Right lobe of liver (tissue), 4 donors: ENCODE measurements around the gene EHBP1L1.

Source experiments
- POLR2A ChIP-seq: fragments of 450-650 bp; IDR thresholded peaks from one replicate; pipeline ENCODE4 v1.6.1; 2017; ENCODE audit warnings: antibody characterized with exemption, mild to moderate bottlenecking
- TF ChIP-seq, protein P1 (sequence below), 4 donors: fragments of 200-600 bp in 3 of 4; fragments of 450-650 bp in 1 of 4; IDR thresholded peaks; one replicate each; pipeline versions ENCODE4 v1.5.1 to v1.8.0; 2016 to 2022; ENCODE audit warnings: antibody characterized with exemption in 4 of 4, mild to moderate bottlenecking in 2 of 4
- donor health status: DM: no; HTN: no; CAD: no.
- donor health status: DM: no; HTN: no; CAD: no.
- donor health status: DM: no; HTN: yes; CAD: no.

GRCh38 chr11:65611028-65611757, 35.3 kb downstream of the EHBP1L1 start:
- TF ChIP-seq POLR2A, result no peak
- TF ChIP-seq, protein P1, sequence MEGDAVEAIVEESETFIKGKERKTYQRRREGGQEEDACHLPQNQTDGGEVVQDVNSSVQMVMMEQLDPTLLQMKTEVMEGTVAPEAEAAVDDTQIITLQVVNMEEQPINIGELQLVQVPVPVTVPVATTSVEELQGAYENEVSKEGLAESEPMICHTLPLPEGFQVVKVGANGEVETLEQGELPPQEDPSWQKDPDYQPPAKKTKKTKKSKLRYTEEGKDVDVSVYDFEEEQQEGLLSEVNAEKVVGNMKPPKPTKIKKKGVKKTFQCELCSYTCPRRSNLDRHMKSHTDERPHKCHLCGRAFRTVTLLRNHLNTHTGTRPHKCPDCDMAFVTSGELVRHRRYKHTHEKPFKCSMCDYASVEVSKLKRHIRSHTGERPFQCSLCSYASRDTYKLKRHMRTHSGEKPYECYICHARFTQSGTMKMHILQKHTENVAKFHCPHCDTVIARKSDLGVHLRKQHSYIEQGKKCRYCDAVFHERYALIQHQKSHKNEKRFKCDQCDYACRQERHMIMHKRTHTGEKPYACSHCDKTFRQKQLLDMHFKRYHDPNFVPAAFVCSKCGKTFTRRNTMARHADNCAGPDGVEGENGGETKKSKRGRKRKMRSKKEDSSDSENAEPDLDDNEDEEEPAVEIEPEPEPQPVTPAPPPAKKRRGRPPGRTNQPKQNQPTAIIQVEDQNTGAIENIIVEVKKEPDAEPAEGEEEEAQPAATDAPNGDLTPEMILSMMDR (IDR thresholded peaks at IDR 0.05), result no peak
